HTR-8/SVneo (cell line): Measurements from ENCODE around the gene ZSWIM6.

ENCODE experiments used
- DNase-seq: peaks from one replicate; pipeline ENCODE4 v3.0.0; 2011; ENCODE audit warnings: low spot score, mixed read lengths; ENCODE audit not compliant: insufficient read length
- FAIRE-seq: peaks from 2 replicates; lab custom pipeline; 2011; peaks lifted over from hg19 to GRCh38; lab: Jason Lieb, UNC

ZSWIM6 gene

GRCh38 chr5:61466017-61466416 is 134.0 kb downstream of the ZSWIM6 start:
- DNase-seq (no peak), FAIRE-seq (no peak)

- FAIRE-seq (peak; percentile 57), DNase-seq (peak; percentile 61)
These were observed 135.9 kb downstream of the ZSWIM6 start for GRCh38 chr5:61467766-61468482.

- FAIRE-seq (no peak), DNase-seq (no peak)
These were observed 136.4 kb downstream of the ZSWIM6 start for GRCh38 chr5:61468483-61468865.

DNA sequence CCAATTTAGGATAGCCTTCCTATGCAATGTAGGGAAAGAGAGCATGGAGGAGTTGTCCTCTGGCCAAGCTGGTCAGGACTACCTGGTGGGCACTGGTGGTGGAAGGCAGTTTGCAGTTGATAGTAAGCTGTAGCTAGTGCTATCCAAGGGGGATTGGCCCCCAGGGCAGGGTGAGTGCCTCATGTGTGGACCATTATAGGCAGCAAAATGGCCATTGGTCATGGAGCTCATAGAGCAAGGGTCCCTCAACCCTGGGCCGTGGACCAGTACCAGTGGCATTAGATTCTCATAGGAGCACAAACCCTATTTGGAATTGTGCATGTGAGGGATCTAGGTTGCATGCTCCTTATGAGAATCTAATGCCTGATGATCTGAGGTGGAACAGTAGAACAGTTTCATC is 139.3 kb downstream of the ZSWIM6 start:
- no peak for FAIRE-seq
- DNase-seq = no peak

DNA sequence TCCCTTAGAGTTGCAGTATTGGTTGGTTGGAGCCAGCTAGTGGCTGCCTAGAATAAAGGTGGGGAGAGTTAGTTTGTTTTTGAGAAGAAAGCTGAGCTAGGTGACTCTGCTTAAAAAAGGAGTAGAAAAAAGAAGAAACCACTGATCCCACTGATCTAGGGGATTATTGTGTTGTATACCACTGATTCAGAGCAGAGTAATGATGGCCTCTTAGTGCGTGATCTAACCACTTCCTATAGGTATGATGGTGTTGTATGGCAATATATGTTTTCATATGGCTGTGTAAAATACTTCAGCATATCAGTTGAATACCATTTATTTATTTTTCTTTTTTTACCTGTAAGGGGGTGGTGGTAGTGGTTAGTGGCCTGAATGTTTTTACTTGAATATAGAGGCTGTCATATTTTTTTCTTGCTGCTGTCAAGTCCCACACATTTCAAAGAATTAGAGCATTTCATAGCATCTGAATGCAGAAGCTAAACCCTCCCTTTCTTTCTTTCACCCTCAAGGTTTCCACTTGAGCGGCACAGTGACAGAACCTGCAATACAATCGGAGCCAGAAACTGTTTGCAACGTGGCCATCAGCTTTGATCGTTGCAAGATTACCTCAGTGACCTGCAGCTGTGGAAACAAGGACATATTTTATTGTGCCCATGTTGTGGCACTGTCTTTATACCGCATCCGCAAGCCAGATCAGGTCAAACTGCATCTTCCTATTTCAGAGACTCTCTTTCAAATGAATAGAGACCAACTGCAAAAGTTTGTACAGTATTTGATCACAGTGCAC is 140.3 kb downstream of the ZSWIM6 start:
- no peak for DNase-seq
- no peak for FAIRE-seq

- no peak for DNase-seq
- no peak for FAIRE-seq
These were observed 142.7 kb downstream of the ZSWIM6 start for GRCh38 chr5:61474746-61475145.

DNA sequence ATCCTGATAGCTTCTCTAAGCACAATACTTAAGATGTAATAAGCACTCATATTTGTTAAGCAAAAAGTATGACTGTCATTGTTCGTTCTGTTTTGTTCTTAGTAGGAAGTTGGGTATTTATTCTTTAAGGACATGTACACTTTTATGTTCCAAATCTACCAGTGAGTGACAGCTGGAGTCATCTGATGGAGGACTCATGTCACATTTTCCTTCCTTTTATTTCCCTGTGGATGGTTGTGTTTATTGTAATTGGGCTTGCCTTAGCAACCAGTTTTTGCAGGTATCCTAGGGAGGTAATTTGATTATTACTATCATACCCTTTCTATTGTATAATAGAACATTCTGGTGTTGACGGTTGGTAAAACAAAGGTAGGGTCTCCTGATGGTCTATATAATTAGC is 145.7 kb downstream of the ZSWIM6 start:
- DNase-seq = no peak
- no peak for FAIRE-seq

DNA sequence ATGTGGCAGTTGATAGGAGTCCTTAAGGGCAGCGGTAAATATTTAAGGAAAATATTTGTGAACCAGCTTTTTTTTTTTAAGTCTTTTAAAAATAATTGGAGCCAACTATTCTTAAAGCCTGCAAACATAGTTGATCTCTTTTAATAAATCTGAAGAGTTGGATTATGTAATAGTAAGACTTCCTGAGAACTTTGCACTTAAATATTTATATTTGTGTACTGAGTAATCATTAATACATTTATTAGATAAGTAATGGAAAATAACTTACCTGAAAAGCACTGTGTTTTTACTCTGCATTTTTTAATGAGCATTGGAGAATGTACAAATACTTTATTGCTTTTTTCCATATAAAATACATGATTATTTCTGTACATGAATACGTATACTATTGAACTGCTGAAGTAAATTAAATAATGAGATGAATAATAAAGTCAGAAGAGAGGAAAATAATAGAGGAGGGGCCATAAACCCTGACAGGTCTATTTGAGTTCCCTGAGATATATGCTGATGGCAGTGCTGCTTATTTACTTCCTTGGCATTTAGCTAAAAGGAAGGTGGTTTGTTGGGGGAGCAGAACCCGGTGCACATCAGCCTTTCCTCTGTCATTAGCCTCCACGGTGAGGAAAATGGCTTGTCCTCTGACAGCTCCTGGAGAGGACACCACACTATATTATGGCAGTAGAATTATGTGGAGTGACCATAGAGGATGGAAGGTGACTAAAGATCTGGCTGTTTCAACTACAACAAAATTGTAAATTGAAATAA is 148.0 kb downstream of the ZSWIM6 start:
- DNase-seq (no peak), FAIRE-seq (no peak)

DNA sequence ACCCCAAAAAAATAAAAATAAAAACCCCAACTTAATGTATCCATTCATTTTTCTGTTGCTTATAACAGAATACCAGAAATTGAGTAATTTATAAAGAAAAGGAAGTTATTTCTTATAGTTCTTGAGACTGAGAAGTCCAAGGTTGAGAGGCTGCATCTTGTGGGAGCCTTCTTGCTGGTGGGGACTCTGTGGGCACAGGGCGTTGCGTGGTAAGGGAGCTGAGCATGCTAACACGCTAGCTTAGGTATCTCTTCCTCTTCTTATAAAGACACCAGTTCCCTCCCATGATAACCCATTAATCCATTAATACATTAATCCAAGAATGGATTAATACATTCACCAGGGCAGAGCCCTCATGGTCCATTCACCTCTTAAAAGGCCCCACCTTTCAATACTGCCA is 150.9 kb downstream of the ZSWIM6 start:
- DNase-seq (no peak), FAIRE-seq (no peak)

- FAIRE-seq = no peak
These were observed 154.4 kb downstream of the ZSWIM6 start for GRCh38 chr5:61486476-61486875.

DNA sequence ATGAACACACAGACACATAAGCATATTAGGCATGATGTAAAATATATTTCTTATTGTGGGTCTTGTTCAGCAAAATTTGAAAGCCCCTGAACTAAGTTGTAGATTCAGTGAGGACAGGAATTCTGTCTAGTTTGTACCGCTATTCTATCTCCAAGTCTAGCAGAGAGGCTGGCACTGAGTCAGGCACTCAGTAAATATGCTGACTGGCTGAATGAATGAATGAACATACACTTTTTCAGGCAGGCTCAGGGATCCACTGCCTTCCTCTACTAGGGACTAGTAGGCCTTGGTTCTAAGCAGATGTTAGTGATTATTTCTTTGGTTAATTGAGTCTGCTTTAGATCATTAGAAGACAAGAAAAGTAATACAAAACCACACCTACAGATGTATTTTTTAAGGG is 157.5 kb downstream of the ZSWIM6 start:
- DNase-seq = no peak
- peak; percentile 20 for FAIRE-seq

More at GRCh38 chr5:61486476-61486875, 154.4 kb downstream of the ZSWIM6 start:
- DNase-seq = no peak

DNA sequence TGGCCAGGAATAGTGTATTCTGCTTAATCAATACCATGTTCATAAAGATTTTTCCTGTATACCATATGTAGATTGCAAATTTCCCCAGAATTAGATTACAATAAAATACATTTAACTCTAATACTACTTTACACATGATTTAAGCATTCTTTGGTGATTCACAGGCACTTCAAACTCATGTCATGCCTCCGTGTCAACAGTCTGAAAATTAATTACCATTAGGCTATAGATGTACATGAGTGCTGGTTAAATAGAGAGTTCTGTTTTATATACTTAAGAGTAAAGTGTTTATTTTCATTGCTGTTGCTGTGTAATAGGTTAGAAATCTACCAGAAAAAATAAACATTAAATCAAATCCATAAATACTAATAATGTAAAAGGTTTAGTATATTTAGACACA is 159.8 kb downstream of the ZSWIM6 start:
- no peak for FAIRE-seq
- DNase-seq = no peak

DNA sequence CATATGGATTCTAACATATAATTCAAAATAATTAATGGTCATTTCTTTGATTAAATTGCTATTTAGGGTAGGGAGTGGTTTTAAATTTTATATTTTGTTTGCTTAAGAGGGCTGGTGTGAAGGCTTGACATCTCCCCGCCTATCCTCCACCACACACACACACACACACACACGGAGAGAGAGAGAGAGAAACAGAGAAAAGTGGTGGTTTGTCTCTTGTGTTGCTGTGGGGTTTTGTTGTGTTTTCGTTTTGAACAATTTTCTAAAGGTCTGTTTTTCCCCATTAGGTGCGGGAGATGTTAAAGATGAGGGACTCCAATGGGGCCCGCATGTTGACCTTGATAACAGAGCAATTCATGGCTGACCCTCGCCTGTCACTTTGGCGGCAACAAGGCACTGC is 161.9 kb downstream of the ZSWIM6 start:
- DNase-seq (no peak), FAIRE-seq (no peak)

DNA sequence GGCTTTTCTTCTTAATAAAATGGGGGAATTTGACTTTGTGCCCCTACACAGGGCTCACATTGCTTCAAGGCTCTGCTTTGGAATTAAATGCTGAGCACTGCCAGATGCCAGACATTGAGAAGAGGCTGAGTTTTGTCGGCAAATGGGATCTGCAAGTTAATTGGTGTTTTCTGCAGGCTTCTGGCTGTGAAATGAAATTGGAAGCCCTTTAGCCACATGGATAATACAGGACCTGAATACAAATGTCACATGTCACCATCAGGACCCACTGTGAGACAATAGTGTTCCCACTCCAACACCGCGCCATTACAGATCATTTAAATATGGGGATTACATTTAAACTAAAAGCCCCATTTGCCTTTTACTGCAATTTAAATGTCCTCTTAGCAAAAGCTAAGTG is 164.4 kb downstream of the ZSWIM6 start:
- DNase-seq (no peak), FAIRE-seq (no peak)

GRCh38 chr5:61496860-61497259 is 164.8 kb downstream of the ZSWIM6 start:
- DNase-seq = no peak
- FAIRE-seq = no peak

DNA sequence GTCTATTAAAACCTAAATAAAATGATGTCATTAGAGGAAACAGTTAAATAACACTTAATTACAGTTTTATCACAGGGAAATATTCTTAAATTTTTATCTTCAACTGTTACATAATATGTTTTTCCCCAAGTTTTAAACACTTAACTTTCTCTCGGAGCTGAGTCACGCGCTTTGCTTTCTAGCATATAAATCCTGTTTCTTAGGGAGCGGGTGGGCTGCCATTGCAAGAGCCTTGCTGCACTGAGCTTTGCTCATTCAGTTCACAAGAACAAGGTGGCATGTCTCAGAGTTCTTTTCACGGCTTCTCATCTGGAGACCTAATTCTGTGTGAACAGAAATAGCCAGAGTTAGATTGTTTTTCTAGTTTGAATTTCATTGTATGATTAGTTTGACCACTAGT is 166.1 kb downstream of the ZSWIM6 start:
- DNase-seq (no peak), FAIRE-seq (no peak)

- DNase-seq = no peak
- FAIRE-seq = no peak
These were observed 169.9 kb downstream of the ZSWIM6 start for GRCh38 chr5:61501971-61502370.

DNA sequence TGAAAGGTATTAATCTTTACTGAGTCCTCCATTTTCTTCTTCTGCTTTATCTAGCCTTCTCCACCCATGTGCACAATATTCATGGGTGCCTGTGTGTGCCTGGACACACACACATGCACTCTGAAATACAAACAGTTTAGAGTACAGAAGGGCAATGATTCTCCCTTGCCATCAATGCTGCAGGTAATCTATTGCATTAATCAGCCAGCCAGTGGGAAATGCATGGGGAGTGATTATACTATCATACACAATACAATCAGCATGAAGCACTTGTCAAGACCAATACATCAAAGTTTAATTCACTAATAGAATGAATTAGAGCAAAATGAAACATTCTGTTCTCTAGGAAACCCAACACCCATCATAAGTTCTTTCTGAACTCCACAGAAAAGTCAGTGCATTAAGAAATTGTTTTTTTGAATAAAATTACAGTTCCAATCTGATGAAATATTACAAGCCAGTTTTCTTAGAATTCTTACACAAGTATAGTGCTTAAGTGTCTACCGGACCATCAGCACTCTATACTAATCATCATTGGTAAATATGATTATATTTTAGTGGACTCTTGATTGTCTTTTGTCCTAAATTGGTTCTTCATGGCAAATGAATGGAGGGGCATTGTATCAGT is 172.2 kb downstream of the ZSWIM6 start:
- DNase-seq = no peak
- no peak for FAIRE-seq

DNA sequence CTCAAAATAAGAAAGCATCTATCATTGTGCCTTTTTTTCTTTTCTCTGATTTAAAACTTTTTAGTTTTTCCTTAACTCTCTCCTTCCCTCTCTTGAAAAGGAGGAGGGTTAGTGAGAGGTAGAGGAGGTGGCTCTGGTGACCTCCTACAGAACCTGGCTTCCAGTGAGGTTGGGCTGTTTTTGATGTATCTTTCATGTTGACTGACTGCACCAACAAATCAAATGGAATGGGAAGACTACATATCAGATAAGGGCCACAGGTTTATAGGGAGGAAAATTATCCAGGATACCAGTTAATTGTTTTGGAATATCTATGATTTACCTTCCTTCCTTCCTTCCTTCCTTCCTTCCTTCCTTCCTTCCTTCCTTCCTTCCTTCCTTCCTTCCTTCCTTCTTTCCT is 173.2 kb downstream of the ZSWIM6 start:
- no peak for FAIRE-seq
- DNase-seq = no peak

- FAIRE-seq = no peak
These were observed 175.2 kb downstream of the ZSWIM6 start for GRCh38 chr5:61507232-61507631.

DNA sequence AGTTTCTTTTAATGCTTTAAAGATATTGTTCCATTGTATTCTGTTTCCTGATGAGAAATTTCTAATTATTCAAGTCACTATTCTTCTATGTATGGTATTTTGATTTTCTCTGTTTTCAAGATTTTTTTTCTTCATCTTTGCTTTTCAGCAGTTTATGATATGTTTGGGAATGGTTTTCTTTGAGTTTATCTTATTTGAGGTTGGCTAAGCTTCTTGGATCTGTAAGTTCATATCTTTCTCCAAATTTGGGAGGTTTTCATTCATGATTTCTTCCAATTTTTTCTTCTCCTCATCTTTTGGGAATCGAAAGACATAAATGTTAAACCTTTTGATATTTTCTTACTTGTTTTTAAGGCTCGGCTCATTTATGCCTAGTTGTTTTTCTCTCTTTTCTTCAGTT is 184.9 kb downstream of the ZSWIM6 start:
- no peak for FAIRE-seq
- DNase-seq = no peak

More at GRCh38 chr5:61507232-61507631, 175.2 kb downstream of the ZSWIM6 start:
- no peak for DNase-seq
